ENCODE data around the gene ABCE1. TPM values are rescaled to one million over a fixed set of nuclear protein-coding genes. Genes with fewer than 3 reads are reported as not detected.

Gene ABCE1
- total RNA-seq, 1 experiment from 2014 or later: 73.7 TPM

DNA sequence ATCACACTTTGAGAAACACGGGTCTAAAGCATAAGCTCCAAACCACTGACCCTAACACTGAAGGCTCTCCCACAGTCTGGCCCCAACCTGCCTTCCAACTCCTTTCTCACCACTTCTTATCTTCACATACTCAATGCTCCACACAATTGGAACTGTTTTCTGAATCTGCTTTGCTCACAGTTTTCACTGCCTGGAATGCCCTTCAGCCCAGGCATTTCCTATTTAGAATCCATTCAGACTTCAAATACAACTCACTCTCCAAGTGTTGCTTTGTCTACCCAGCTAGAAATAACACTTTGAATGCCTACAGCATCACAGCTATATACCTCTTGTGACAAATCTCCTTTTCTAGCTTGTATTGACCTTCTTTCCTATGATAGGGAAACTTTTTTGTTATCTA lies 72.1 kb downstream of the ABCE1 start:
- no peak for ATAC-seq
- H3K27me3 ChIP-seq (ENCODE audit: control insufficient read depth, insufficient read depth, low read length): no peaks in the 10 kb centered on the region
- no peak overlapping the region for H3K27ac ChIP-seq (ENCODE audit: low read length)
- POLR2A ChIA-PET: no interaction called here
- intact Hi-C loops (cut with micrococcal nuclease; ENCODE audit: unreplicated experiment): no loop called here
- no peak overlapping the region for H3K4me3 ChIP-seq (ENCODE audit: low read depth in 2 of 2, low read length in 2 of 2)
- no TSS peak for BruUV-seq (replicated peaks)
- no peak for DNase-seq (ENCODE audit: low read depth, low spot score)
- CTCF ChIA-PET: no interaction called here
- no peaks in the 10 kb centered on the region for H3K9me3 ChIP-seq (ENCODE audit: control insufficient read depth, insufficient read depth, low read depth, low read length)
- in situ Hi-C loops (cut with HindIII; ENCODE audit: low pct_unique_long_range_greater_than_20kb, low sequenced_read_pairs): no loop called here
- no peaks in the 10 kb centered on the region for H3K4me1 ChIP-seq (ENCODE audit: control insufficient read depth, insufficient read depth, low read length)
- TF ChIP-seq, protein P1, sequence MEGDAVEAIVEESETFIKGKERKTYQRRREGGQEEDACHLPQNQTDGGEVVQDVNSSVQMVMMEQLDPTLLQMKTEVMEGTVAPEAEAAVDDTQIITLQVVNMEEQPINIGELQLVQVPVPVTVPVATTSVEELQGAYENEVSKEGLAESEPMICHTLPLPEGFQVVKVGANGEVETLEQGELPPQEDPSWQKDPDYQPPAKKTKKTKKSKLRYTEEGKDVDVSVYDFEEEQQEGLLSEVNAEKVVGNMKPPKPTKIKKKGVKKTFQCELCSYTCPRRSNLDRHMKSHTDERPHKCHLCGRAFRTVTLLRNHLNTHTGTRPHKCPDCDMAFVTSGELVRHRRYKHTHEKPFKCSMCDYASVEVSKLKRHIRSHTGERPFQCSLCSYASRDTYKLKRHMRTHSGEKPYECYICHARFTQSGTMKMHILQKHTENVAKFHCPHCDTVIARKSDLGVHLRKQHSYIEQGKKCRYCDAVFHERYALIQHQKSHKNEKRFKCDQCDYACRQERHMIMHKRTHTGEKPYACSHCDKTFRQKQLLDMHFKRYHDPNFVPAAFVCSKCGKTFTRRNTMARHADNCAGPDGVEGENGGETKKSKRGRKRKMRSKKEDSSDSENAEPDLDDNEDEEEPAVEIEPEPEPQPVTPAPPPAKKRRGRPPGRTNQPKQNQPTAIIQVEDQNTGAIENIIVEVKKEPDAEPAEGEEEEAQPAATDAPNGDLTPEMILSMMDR (IDR thresholded peaks at IDR 0.05): no peak
- TF ChIP-seq, protein P2, sequence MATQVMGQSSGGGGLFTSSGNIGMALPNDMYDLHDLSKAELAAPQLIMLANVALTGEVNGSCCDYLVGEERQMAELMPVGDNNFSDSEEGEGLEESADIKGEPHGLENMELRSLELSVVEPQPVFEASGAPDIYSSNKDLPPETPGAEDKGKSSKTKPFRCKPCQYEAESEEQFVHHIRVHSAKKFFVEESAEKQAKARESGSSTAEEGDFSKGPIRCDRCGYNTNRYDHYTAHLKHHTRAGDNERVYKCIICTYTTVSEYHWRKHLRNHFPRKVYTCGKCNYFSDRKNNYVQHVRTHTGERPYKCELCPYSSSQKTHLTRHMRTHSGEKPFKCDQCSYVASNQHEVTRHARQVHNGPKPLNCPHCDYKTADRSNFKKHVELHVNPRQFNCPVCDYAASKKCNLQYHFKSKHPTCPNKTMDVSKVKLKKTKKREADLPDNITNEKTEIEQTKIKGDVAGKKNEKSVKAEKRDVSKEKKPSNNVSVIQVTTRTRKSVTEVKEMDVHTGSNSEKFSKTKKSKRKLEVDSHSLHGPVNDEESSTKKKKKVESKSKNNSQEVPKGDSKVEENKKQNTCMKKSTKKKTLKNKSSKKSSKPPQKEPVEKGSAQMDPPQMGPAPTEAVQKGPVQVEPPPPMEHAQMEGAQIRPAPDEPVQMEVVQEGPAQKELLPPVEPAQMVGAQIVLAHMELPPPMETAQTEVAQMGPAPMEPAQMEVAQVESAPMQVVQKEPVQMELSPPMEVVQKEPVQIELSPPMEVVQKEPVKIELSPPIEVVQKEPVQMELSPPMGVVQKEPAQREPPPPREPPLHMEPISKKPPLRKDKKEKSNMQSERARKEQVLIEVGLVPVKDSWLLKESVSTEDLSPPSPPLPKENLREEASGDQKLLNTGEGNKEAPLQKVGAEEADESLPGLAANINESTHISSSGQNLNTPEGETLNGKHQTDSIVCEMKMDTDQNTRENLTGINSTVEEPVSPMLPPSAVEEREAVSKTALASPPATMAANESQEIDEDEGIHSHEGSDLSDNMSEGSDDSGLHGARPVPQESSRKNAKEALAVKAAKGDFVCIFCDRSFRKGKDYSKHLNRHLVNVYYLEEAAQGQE (IDR thresholded peaks at IDR 0.05; ENCODE audit: insufficient read depth in 1 of 2, low read depth in 2 of 2, low read length in 1 of 2): no peak
- no peak for TF ChIP-seq POLR2AphosphoS5 (IDR thresholded peaks at IDR 0.05; ENCODE audit: low read depth, low read length)
- TF ChIP-seq TCF7L2 (IDR thresholded peaks at IDR 0.05; ENCODE audit: low read depth, low read length): no peak
- TF ChIP-seq SIN3A (IDR thresholded peaks at IDR 0.05; ENCODE audit: borderline replicate concordance, insufficient read depth, low read depth, low read length): no peak
- no peaks in the 10 kb centered on the region; the same call in 1 of the 2 replicates for H3K36me3 ChIP-seq (ENCODE audit: control insufficient read depth, insufficient read depth, low read length)

DNA sequence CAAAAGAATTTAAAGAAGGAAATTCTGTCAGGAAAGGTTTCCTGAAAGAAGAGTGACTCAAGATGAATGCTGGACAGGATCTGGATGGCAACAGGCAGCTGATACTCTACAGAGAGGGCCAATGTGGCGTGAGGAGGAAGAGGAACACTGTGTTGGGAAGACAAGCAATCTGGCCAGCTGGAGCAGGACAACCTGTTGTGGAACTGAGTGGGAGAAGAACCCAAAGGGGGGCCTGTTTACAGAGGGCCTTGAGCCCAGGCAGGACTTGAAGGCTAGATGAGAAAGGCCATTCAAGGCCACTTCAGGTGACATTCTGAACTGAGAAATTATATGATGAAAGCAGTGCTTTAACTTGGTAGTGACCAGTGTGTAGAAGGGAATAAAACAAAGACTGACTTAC lies 73.8 kb downstream of the ABCE1 start:
- in situ Hi-C loops (cut with HindIII; ENCODE audit: low pct_unique_long_range_greater_than_20kb, low sequenced_read_pairs): no loop called here
- no peak overlapping the region for H3K4me3 ChIP-seq (ENCODE audit: low read depth in 2 of 2, low read length in 2 of 2)
- no peaks in the 10 kb centered on the region for H3K9me3 ChIP-seq (ENCODE audit: control insufficient read depth, insufficient read depth, low read depth, low read length)
- H3K27me3 ChIP-seq (ENCODE audit: control insufficient read depth, insufficient read depth, low read length): no peaks in the 10 kb centered on the region
- DNase-seq (ENCODE audit: low read depth, low spot score): no peak
- no peak for ATAC-seq
- TF ChIP-seq SIN3A (IDR thresholded peaks at IDR 0.05; ENCODE audit: borderline replicate concordance, insufficient read depth, low read depth, low read length) (no peak), POLR2AphosphoS5 (IDR thresholded peaks at IDR 0.05; ENCODE audit: low read depth, low read length) (no peak), TCF7L2 (IDR thresholded peaks at IDR 0.05; ENCODE audit: low read depth, low read length) (no peak)
- TF ChIP-seq, protein P2 (IDR thresholded peaks at IDR 0.05; ENCODE audit: insufficient read depth in 1 of 2, low read depth in 2 of 2, low read length in 1 of 2): no peak
- TF ChIP-seq, protein P1 (IDR thresholded peaks at IDR 0.05): no peak
- H3K27ac ChIP-seq (ENCODE audit: low read length): no peak overlapping the region; the same call in 1 of the 2 replicates
- no TSS peak for BruUV-seq (replicated peaks)
- peaks cover 3% of the 10 kb centered on the region for H3K4me1 ChIP-seq (ENCODE audit: control insufficient read depth, insufficient read depth, low read length)
- ChIA-PET CTCF (no interaction called here), POLR2A (no interaction called here)
- intact Hi-C loops (cut with micrococcal nuclease; ENCODE audit: unreplicated experiment): no loop called here
- H3K36me3 ChIP-seq (ENCODE audit: control insufficient read depth, insufficient read depth, low read length): no peaks in the 10 kb centered on the region; the same call in 1 of the 2 replicates

All from Panc1 (cell line).